ENCODE data around the gene CACNA2D2.

The CACNA2D2 gene

DNA sequence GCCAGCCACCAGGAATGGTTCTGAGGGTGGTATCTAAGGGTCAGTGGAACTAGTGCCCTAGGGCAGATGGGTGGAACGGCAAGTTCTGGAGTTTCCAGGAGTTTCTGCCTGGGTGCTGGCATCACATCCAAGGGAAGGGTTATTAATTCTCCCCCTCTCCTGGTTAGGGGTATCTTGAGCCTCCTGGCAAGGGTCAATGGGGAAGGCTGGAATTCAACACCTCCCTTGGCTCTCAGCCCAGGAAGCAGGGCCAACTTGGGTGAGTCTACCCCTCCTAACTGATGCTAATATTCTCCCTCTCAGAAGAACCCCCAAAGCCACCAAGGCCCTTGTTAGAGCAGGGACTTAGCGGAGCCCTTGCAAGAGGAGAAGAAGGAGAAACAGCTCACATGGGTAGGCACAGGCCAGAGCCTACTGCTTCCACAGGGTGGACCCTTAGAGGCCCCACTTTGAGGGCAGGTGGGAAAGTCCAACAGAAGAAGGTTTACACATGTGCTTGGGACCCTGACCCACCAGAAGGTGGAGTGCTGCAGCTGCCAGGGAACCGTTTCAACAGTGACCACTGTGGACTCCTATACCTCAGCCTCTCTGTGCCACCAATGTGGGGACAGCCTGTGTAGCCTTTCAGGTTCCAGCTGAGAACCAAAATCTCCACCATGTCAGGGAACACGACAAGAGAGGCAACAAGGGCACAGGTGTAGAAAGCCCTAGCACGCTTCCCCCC is 147.4 kb downstream of the CACNA2D2 start:
- H3K4me3 Mint-ChIP-seq = peak overlapping the region; percentile 97 to 99
- H3K27me3 Mint-ChIP-seq = no peaks in the 10 kb centered on the region
- peaks cover 84% of the 10 kb centered on the region for H3K4me1 Mint-ChIP-seq
- no peaks in the 10 kb centered on the region for H3K9me3 Mint-ChIP-seq
- ATAC-seq (no peak), DNase-seq (no peak)
- H3K27ac Mint-ChIP-seq = peak overlapping the region in 1 of 2 donors; percentile 74

DNA sequence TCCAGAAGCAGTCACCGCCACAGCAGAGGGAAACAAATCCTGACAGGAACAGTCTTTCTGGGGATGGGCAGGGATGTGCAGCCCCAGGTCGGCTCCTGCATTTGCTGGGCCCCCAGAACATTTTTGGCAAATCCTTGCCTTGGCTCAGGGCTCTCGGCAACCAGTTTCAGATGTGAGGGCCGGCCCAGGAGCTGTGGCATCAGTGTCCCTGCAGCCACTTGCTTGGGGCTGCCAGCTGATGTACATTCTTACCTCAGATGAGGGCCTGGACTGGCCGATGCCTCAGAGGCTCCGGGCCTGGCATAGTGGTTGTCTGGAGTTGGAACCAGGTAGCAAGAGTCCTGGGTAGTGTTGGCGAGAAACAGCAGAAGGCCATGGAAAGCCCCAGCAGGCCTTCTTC is 148.6 kb downstream of the CACNA2D2 start:
- H3K9me3 Mint-ChIP-seq = no peaks in the 10 kb centered on the region
- DNase-seq (no peak), ATAC-seq (no peak)
- peak overlapping the region in 1 of 2 donors; percentile 25 for H3K27ac Mint-ChIP-seq
- no peaks in the 10 kb centered on the region for H3K27me3 Mint-ChIP-seq
- H3K4me1 Mint-ChIP-seq = peaks cover 89% of the 10 kb centered on the region
- H3K4me3 Mint-ChIP-seq = no peak overlapping the region

DNA sequence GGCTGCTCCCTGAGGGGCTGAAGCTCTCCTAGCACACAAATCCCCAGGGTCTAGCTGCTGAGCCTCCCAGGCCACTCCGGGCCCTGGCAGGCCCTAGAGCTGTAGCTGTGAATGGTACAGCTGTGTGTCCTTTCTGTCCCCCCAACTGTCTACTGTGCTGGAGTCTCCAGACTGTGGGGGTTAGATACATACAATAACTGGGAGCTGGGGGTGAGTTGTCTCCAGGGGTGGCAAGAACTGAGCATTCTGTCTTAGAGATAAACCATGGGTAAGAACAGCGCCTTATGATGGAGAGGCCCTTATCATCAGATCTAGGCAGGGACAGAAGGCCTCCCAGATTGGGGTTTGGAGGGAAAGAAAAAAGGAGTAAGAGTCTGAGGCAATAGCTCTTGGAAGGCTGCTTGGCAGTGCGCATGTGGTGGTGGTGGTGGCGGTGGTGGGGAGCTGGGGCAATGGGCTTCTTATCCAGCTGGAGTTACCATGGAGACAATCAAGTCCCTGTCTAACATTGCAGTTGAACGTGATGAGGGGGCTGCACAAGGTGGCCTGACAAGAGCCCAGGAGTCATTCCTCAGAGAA is 149.2 kb downstream of the CACNA2D2 start:
- no peak overlapping the region for H3K4me3 Mint-ChIP-seq
- DNase-seq = no peak

DNA sequence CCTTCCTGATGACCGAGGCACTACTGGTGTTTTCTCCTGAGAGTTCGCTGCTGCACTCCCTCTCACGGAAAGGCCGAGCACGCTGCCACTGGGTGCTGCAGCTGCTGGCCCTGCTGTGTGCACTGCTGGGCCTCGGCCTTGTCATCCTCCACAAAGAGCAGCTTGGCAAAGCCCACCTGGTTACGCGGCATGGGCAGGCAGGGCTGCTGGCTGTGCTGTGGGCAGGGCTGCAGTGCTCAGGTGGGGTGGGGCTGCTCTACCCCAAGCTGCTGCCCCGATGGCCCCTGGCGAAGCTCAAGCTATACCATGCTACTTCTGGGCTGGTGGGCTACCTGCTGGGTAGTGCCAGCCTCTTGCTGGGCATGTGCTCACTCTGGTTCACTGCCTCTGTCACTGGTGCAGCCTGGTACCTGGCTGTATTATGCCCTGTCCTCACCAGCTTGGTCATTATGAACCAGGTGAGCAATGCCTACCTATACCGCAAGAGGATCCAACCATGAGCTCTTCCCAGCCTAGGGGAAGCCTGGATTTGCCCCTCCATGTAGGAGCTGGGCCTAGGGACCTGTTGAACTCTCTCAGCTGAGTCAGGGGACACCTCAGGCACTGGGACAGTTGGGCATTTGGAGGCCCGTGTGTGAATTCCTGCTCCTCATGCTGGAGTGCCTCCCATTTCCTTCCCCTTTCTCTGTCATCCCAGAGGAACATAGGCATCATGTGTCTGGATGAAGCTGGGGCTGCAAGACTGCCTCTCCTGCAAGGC is 150.0 kb downstream of the CACNA2D2 start:
- H3K9me3 Mint-ChIP-seq = no peaks in the 10 kb centered on the region
- ATAC-seq (no peak), DNase-seq (no peak)
- H3K27me3 Mint-ChIP-seq = no peaks in the 10 kb centered on the region
- H3K4me3 Mint-ChIP-seq = no peak overlapping the region
- peaks cover 91% of the 10 kb centered on the region for H3K4me1 Mint-ChIP-seq
- H3K27ac Mint-ChIP-seq = no peak overlapping the region

More for the DNA sequence above, 149.2 kb downstream of the CACNA2D2 start:
- H3K4me1 Mint-ChIP-seq = peaks cover 89% of the 10 kb centered on the region
- H3K27me3 Mint-ChIP-seq = no peaks in the 10 kb centered on the region
- H3K27ac Mint-ChIP-seq = peak overlapping the region in 1 of 2 donors; percentile 49
- H3K9me3 Mint-ChIP-seq = no peaks in the 10 kb centered on the region
- ATAC-seq = no peak

DNA sequence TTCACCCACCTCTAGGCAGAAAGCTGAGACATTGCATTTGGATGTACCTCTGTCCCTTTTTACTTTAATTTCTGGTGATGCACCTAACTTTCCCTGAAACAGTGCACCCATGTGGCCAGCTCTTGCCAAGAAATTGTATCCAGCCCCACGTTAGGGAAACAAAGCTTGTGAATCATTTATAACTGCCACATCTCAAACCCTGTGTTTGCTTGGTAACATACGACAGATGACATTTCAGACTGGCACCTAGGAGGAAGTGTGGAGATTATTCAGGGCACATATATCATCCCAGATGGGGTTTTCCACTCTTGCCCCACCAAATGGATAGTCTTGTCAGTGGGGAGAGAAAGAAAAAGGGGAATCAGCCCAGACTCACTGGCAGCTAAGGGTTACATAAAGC is 150.7 kb downstream of the CACNA2D2 start:
- H3K4me1 Mint-ChIP-seq = peaks cover 91% of the 10 kb centered on the region

DNA sequence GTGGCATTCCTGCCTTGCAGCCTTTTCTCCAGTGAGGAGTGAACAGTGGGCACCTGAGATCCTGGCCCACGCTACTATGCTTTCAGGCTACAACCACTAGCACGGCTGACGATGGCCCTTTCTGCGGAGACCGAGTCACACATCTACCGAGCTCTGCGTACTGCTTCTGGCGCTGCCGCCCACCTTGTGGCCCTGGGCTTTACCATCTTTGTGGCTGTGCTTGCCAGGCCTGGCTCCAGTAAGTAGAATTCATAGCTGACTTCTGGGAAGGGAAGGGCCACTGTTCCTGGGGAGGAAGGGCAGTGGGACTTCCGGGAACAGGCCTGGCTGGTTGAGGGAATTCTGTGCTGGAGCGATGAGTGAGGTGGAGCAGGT is 152.1 kb downstream of the CACNA2D2 start:
- Mint-ChIP-seq H3K9me3 (no peaks in the 10 kb centered on the region), H3K4me3 (peak overlapping the region; percentile 88 to 90), H3K27ac (peak overlapping the region; percentile 19 to 96), H3K4me1 (peaks cover 88% of the 10 kb centered on the region), H3K27me3 (no peaks in the 10 kb centered on the region)
- ATAC-seq (no peak), DNase-seq (no peak)

More for the DNA sequence above, 150.7 kb downstream of the CACNA2D2 start:
- no peak for ATAC-seq
- H3K27ac Mint-ChIP-seq = no peak overlapping the region
- H3K9me3 Mint-ChIP-seq = no peaks in the 10 kb centered on the region
- no peak for DNase-seq
- H3K27me3 Mint-ChIP-seq = no peaks in the 10 kb centered on the region
- no peak overlapping the region for H3K4me3 Mint-ChIP-seq

DNA sequence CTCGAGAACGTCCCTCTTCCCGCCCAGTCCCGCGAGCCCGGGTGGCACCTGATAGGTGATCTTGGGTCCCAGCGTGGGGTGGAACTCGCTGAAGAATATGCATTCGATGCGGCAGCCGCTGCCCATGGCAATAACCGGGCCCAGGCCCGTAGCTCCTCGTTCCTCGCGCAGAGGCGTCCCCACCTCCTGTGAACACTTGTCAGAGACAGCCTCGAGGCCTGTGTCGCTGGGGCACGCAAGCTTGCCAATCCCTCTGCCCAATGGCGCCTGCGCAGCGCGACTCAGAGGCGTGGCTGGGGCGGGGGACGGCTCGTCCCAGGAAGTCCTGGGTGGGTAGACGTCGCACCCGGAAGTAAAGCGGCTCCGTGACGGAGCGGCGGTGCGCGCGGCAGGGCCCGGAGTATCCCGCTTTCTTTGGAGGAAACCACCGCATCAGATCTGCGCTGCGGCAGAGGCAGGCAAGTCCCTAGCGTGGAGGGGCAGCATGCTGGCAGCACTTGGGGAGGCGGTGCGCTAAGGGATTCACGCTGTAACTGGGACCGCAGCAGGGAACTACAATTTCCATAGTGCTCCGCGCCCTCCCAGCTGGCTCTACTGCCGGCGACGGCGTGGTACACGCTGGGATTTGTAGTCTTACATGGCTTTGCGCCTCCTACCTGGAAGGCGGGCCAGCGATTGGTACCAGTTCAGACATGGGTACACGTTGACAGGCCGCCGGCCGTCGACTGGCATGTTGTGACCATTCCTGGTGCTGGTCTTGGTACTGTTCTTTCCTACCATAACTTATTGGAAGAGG is 152.7 kb downstream of the CACNA2D2 start, which contains the start of the genes CYB561D2 and NPRL2:
CYB561D2 (plus strand) TSS at position 336 of the 796 bp plus-strand sequence. CDS start 572 bp downstream, outside the sequence.
NPRL2 (minus strand) TSS at position 249 of the 796 bp plus-strand sequence; CDS start at position 126, 123 bp downstream.
- Mint-ChIP-seq H3K27me3 (no peaks in the 10 kb centered on the region), H3K9me3 (no peaks in the 10 kb centered on the region), H3K4me3 (peak within 1 kb of the TSS; percentile 88 to 90), H3K4me1 (peaks cover 88% of the 10 kb centered on the region), H3K27ac (peak within 1 kb of the TSS; percentile 96 to 97)
- DNase-seq (peak; percentile 98), ATAC-seq (peak; percentile 91)

DNA sequence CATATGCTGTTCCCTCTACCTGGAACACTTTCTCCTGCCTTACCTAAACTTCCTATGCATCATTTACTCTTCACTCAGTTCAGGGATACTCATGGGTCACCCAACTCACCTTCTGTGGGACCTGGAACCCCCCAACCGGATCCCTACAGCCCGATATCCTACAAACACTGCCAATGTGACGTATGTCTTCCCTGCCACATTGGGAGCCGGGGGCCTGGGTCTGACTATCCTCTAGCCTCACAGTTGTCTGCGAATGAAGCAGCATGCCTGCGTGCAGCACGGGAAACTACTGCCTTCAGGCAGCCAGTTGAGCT is 153.3 kb downstream of the CACNA2D2 start:
- Mint-ChIP-seq H3K27ac (peak overlapping the region; percentile 85 to 97), H3K9me3 (no peaks in the 10 kb centered on the region), H3K4me1 (peaks cover 88% of the 10 kb centered on the region), H3K27me3 (no peaks in the 10 kb centered on the region), H3K4me3 (peak overlapping the region; percentile 88 to 90)
- no peak for DNase-seq
- ATAC-seq = no peak

DNA sequence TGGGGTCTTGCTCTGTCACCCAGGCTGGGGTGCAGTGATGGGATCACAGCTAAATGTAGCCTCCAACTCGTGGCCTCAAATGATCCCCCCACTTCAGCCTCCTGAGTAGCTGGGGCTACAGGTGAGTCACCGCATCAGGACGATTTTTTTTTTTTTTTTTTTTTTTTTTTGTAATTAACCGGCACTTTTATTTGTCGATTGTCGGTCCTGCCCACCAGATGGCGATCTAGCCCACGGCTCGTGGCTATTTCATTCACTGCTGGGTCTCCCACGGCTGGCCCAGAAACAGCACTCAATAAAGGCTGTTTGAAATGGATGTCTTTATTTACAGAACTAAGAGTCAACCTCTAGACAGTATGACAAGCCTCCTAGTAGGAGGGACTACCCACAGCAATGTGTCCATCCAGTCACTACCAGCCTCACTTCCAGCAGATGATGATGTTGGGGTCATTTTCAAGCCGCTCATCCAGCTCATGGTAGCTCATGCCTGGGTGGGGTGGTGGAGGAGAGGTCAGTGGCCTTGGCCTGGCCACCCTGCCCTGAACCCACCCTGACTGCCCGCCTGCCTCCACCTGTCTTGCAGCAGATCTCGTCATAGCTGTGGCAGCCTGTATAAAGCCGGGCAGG is 156.1 kb downstream of the CACNA2D2 start:
- peak; percentile 73 to 81 for DNase-seq
- H3K27me3 Mint-ChIP-seq = no peaks in the 10 kb centered on the region
- no peaks in the 10 kb centered on the region for H3K9me3 Mint-ChIP-seq
- H3K27ac Mint-ChIP-seq = peak overlapping the region in 1 of 2 donors; percentile 39
- no peak overlapping the region for H3K4me3 Mint-ChIP-seq
- H3K4me1 Mint-ChIP-seq = peaks cover 80% of the 10 kb centered on the region
- ATAC-seq = no peak

DNA sequence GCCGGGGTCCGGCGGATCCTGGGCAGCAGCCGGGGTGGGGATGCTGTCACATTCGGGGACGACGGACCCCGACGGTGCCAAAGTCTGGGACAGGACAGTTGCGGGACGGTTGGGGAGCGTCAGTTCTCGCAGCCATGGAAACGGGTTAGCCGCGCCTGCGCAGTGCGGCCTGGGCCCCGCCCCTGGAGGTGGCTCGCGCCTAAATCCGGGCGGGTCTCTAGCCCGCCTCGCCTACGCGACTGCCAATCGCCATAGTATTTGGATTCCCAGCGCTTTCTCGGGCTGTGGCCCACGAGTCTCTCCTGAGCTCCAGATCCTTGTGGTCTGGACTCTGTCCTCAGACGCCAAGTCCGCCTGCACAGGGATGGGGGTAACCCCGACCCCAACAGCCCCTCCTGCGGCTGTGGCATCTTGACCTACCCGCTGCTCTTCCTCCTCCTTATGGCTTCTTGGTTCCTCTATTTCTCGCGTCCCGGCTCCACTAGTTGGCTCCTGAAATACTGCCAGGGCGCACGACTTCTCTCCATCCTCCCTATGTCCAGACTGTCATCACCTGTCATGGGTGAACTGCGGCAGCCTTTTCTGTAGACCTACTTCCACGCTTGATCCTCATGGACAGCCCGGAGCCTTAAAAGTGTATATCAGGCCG is 157.7 kb downstream of the CACNA2D2 start, which contains the start of gene ZMYND10:
ZMYND10 (minus strand) TSS at position 147 of the 649 bp plus-strand sequence. CDS start 153 bp downstream, outside the sequence.
- H3K9me3 Mint-ChIP-seq = no peaks in the 10 kb centered on the region
- H3K27me3 Mint-ChIP-seq = no peaks in the 10 kb centered on the region
- DNase-seq (peak; percentile 77 to 79), ATAC-seq (peak; percentile 26)
- peak within 1 kb of the TSS; percentile 80 to 81 for H3K4me3 Mint-ChIP-seq
- no peak within 1 kb of the TSS for H3K27ac Mint-ChIP-seq
- H3K4me1 Mint-ChIP-seq = peaks cover 78% of the 10 kb centered on the region

DNA sequence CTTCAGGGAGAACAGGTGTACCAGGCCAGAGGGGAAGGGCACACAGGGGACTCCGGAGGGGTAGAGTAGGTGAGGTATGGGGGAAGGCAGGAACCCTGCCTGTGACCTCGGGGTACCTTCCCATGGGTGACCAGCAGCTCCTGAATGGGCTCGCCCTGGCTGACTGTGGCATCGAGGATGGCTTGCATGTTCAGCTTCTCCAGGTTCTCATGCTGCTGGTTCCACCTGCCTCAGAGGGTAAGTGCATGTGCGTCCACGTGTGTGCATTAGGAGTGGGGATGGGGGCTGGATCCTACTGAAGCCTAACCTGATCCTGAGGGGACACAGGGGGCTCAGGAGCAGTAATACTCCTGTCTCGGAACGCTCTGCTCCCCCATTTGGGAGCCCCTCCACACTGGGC is 158.4 kb downstream of the CACNA2D2 start:
- Mint-ChIP-seq H3K27ac (no peak overlapping the region), H3K9me3 (no peaks in the 10 kb centered on the region), H3K4me3 (peak overlapping the region in 1 of 2 donors; percentile 80), H3K4me1 (peaks cover 72% of the 10 kb centered on the region), H3K27me3 (no peaks in the 10 kb centered on the region)
- no peak for ATAC-seq
- DNase-seq = no peak

DNA sequence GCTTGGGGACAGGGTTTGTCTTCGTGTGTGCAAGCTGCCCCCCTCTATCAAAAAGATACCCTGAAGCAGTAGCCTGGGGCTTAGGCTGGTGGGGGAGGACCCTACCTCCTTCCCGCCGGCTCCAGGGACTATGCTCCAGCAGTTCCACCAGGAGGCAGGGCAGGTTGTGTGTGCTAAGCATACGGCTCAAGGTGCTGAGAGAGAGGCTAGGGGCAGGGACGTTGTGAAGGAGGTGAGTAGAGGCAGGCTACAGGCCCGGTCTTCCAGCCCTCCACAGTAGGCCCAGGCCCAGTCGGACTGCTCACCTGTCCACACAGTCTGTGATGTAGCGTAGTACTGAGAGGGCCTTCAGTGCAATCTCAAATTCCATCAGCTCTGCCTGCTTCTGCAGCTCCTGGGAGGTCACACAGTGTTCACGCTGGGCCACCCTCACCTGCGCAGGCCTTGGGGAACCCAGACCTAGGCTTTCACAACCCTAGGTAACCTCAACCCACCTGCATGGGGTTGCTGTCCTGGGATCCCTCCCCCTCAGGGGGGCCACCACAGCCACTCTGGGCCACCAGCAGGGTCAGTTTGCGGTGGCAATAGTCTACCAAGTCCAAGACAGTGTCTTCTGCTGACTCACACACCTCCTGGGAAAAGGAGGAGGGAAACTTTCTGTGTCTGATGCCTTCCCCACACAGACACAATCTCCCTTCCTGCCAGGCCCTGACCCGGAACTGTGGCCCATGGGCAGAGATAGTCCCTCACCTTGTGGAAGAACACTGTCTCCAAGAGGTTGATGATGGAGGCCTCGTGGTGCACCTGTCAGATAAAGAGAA is 160.4 kb downstream of the CACNA2D2 start:
- no peak for DNase-seq
- Mint-ChIP-seq H3K9me3 (no peaks in the 10 kb centered on the region), H3K27me3 (no peaks in the 10 kb centered on the region), H3K27ac (no peak overlapping the region), H3K4me1 (peaks cover 72% of the 10 kb centered on the region), H3K4me3 (no peak overlapping the region)
- ATAC-seq = no peak

DNA sequence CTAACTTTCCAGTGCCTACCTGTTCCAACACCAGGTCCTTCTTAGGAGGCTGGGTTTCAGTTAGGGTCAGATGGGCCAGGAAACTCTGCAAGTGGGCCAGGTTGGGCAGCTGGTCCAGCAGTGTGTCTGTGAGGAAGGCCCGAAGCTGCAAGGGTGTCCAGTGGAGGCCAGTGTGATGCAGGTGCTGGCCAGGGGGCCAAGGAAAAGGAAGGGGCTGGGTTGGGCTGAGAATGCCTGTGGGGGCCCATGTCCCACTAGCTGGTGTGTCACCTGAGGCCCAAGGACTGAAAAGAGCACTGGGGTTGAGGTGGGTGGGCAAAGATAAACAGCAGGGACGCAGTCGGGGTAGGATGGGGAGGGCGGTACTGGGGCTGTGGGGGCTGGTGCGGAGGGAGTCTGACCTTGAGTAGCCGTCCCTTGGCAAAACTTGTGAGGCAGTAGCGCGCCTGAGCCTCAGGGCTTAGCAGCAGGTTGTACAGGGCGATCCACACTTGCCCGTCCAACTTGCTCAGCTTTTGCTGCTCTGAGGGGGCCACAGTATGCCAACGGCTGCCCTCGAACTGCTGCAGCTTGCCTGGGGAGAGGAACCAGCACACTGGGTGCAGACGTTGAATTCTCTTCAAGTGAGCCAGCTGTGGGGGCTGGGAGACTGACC is 161.3 kb downstream of the CACNA2D2 start:
- Mint-ChIP-seq H3K9me3 (no peaks in the 10 kb centered on the region), H3K27ac (no peak overlapping the region), H3K4me1 (peaks cover 65% of the 10 kb centered on the region), H3K4me3 (no peak overlapping the region), H3K27me3 (no peaks in the 10 kb centered on the region)
- DNase-seq (no peak), ATAC-seq (no peak)

Measured in stimulated activated naive CD8-positive, alpha-beta T cell treated with anti-CD3 and anti-CD28 coated beads, Interleukin-15, amount 100 ng/mL, for 72 hours (primary cell).